KOPT-K1 (cell line): ENCODE data around the gene WSB1.
"Not testable (repeated sequence)": the region's sequence is repeated elsewhere in the genome, so short reads cannot be mapped to it uniquely, and the experiment has no call there.

ENCODE experiments used
- H3K27ac ChIP-seq: fragments of 200-600 bp; sonication (generic); 2 replicates; pipeline ENCODE4 v1.5.1; 2016; ENCODE audit warnings: antibody characterized with exemption, mild to moderate bottlenecking, low read depth, low read length; ENCODE audit not compliant: poor library complexity, severe bottlenecking
- H3K36me3 ChIP-seq: fragments of 200-600 bp; sonication (generic); 2 replicates; pipeline ENCODE4 v1.5.1; 2017; ENCODE audit warnings: antibody characterized with exemption, mild to moderate bottlenecking, low read length, moderate library complexity; ENCODE audit not compliant: insufficient read depth
- H3K9me3 ChIP-seq: fragments of 200-600 bp; sonication (generic); 2 replicates; pipeline ENCODE4 v1.5.1; 2017; ENCODE audit warnings: antibody characterized with exemption, low read length, mild to moderate bottlenecking; ENCODE audit not compliant: insufficient read depth, poor library complexity, severe bottlenecking

Gene WSB1

GRCh38 chr17:27319541-27320221 lies 25.8 kb downstream of the WSB1 start:
- H3K36me3 ChIP-seq: peaks cover 46% of the 10 kb centered on the region
- H3K27ac ChIP-seq: no peak overlapping the region

DNA sequence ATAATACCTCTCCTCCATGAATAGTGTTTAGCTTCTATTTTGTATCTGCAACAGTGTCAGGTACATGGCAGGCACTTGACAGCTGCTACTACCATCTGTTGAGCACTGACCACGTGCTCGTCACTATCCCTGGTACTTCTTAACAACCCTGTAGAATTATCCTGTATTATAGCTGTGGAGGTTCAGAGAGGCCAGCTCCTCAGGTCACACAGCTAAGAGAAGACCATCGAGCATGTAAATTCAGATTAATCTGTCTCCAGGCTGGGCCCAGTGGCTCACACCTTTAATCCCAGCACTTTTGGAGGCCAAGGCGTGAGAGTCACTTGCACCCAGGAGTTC lies 26.3 kb downstream of the WSB1 start:
- peaks cover 41% of the 10 kb centered on the region for H3K36me3 ChIP-seq
- H3K27ac ChIP-seq: no peak overlapping the region
- H3K9me3 ChIP-seq: no peaks in the 10 kb centered on the region

More at GRCh38 chr17:27319541-27320221, 25.8 kb downstream of the WSB1 start:
- H3K9me3 ChIP-seq: no peaks in the 10 kb centered on the region

- no peak overlapping the region for H3K27ac ChIP-seq
- no peaks in the 10 kb centered on the region for H3K9me3 ChIP-seq
- peaks cover 29% of the 10 kb centered on the region for H3K36me3 ChIP-seq
These were observed 27.5 kb downstream of the WSB1 start for GRCh38 chr17:27321372-27321771.

DNA sequence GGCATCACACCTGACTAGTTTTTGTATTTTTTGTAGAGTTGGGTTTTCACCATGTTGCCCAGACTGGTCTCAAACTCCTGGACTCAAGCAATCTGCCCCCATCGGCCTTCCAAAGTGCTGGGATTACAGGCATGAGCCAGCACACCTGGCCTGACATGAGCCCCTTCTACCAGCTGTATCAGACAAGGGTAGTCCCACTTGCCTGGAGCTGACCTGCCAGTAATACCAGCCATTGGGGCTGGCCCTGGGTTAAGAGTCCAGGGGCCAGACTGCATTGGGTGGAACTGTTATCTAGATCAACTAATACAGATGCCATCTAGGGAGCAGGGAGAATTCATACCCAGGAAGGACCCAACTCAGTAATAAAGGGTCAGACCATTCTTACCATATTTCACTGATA lies 28.1 kb downstream of the WSB1 start:
- Histone ChIP-seq H3K9me3 (no peaks in the 10 kb centered on the region), H3K27ac (no peak overlapping the region), H3K36me3 (peaks cover 22% of the 10 kb centered on the region; the same call in 1 of the 2 replicates)

DNA sequence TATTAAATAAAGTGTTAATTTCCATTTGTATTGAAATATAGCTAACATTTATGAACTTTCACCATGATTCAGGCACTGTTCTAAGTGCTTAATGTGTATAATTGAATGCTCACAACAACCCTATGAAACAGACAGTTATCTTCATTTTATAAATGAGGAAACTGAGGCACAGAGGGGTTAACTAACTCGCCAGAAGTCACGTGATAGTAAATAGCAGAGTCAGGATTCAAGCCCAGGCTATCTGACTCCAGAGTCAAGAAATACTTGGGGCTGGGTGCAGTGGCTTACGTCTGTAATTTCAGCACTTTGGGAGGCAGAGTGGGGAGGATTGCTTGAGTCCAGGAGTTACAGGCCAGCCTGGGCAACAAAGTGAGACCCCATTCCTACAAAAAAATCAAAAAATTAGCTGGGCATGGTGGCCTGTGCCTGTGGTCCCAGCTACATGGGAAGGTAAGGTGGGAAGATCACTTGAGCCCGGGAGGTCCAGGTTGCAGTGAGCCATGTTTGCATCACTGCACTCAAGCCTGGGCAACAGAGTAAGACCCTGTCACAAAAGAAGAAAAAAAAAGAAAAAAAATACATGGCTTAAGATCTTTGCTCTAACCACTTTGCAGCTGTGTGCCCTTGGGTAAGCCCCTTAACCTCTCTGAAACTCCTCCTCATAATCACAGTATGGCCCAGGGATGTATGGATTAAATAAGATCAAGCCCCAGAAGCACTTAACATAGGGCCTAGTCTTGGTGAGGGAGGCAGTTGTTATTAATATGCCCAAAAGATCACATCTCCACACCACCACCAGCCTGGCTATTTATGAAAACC lies 29.0 kb downstream of the WSB1 start:
- Histone ChIP-seq H3K36me3 (peaks cover 19% of the 10 kb centered on the region; the same call in 1 of the 2 replicates), H3K9me3 (no peaks in the 10 kb centered on the region), H3K27ac (no peak overlapping the region)

DNA sequence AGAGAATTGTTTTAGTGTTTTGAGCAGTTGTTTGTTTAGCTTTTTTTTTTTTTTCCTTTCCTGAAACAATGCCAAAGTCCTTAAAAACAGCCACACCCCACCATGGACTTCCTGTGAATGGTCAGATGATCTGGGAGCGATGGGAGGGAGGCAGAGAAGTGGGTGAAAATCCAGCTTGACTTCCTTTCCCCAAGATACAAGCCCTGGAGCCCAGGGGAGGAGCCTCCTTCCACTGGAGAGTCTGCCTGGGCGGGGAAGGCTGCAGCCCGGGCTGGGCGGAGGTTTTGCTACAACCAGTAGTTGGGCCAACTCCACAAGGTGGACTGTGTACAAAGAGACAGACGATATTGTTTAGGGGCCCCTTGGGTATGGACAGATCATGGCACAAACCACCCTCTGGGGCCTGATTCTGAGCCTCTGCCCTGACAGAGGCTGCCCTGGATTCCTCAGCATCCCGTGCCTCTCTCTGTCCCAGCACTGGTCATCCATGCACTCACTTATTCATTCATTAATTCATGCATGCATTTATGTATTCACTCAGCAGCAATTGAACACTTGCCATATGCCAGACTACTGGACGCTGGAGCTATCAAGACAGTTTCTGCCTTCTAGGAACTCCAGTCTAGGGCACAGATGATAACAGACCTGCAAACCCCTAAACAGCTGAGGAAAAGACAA lies 29.8 kb downstream of the WSB1 start:
- peaks cover 12% of the 10 kb centered on the region; the same call in 1 of the 2 replicates for H3K36me3 ChIP-seq
- no peaks in the 10 kb centered on the region for H3K9me3 ChIP-seq
- H3K27ac ChIP-seq: no peak overlapping the region

DNA sequence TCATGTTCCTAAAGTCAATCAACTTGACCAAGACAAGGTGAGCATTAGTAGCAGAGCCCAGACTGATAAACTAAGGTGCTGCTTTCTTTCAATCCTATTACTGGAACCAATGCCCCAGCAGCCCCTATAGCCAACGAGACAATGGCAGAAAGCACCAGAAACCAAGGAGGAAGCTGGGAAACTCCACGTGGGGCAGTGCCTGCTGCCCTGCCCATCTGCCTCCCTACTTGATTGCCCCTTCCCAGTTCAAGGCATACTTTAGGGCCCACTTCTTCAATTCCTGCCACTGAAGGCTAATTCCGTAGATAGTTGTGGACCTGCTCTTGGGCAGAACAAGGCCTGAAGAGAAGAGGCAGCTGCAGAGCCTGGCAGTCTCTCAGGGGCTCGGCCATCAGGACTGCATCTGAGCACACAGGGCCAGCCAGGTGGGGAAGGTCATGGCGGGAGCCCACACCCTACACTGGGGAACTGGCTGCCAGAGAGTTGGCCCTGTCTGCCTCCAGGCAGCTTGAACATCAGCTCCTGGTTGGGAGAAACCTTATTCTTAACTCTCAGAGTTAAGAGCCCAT lies 30.9 kb downstream of the WSB1 start:
- Histone ChIP-seq H3K9me3 (no peaks in the 10 kb centered on the region), H3K27ac (no peak overlapping the region), H3K36me3 (peaks cover 2% of the 10 kb centered on the region; the same call in 1 of the 2 replicates)

- H3K36me3 ChIP-seq: no peaks in the 10 kb centered on the region
- no peak overlapping the region for H3K27ac ChIP-seq
- H3K9me3 ChIP-seq: no peaks in the 10 kb centered on the region
These were observed 32.1 kb downstream of the WSB1 start for GRCh38 chr17:27326051-27326450.

DNA sequence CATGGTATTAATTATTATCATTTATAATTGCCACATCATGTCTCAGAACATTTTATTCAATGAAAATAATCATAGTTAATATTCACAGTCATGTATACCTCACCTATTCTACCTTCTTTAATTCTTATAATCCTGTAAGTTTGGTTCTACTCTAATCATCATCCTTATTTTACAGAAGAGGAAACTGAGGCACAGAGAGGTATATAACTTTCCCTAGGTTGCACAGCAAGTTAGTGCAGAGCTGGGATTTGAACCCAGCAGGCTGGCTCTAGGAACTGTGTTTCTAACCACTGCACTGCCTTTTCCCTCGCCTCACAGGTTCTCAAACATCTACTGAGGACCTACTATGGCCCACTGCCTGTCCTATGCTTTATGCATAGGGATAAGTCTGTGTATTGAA lies 32.7 kb downstream of the WSB1 start:
- Histone ChIP-seq H3K36me3 (no peaks in the 10 kb centered on the region), H3K9me3 (no peaks in the 10 kb centered on the region), H3K27ac (no peak overlapping the region)

DNA sequence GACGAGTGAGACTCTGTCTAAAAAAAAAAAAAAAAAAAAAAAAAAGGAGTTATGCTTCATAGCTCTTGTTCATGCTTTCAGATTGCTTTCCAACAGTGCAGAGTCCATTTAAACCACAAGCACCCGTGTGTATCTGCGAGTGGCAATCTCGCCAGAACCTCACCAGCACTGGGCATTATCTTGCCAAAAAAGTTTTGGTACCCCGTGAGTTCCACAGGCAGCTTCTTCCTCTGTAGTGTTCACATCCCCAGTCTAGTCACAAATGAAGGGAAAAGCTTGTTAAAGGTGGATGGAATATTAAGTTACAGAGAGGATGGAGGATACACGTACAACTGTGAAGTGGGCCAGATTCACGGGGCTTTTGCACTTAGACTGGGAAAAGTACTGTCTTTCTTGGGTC lies 33.5 kb downstream of the WSB1 start:
- H3K27ac ChIP-seq: no peak overlapping the region
- H3K36me3 ChIP-seq: no peaks in the 10 kb centered on the region
- H3K9me3 ChIP-seq: no peaks in the 10 kb centered on the region

GRCh38 chr17:27327871-27328270 lies 34.0 kb downstream of the WSB1 start:
- Histone ChIP-seq H3K36me3 (no peaks in the 10 kb centered on the region), H3K9me3 (no peaks in the 10 kb centered on the region), H3K27ac (no peak overlapping the region)

DNA sequence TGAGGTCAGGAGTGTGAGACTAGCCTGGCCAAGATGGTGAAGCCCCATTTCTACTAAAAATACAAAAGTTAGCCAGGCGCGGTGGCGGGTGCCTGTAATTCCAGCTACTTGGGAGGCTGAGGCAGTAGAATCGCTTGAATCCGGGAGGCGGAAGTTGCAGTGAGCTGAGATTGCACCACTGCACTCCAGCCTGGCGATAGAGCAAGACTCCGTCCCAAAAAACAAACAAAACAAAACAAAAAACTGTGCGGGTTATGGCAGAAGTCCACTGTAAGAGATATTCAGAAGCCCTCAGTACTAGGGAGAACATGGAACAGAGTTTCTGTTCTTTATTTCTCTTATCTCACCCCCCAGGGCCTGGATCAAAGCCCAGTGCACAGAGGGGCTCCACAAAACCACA lies 34.8 kb downstream of the WSB1 start:
- not testable (repeated sequence) for H3K36me3 ChIP-seq, H3K27ac ChIP-seq, H3K9me3 ChIP-seq

GRCh38 chr17:27329146-27329805 lies 35.4 kb downstream of the WSB1 start:
- Histone ChIP-seq H3K36me3 (no peaks in the 10 kb centered on the region), H3K9me3 (no peaks in the 10 kb centered on the region), H3K27ac (no peak overlapping the region)

GRCh38 chr17:27332047-27332393 lies 38.1 kb downstream of the WSB1 start:
- Histone ChIP-seq H3K9me3 (no peaks in the 10 kb centered on the region), H3K36me3 (no peaks in the 10 kb centered on the region), H3K27ac (no peak overlapping the region)
